Measurements from ENCODE around the gene CFAP410. TPM values are rescaled to one million over a fixed set of nuclear protein-coding genes. Genes with fewer than 3 reads are reported as not detected.

The CFAP410 gene
- total and polyA plus RNA-seq, 2 of the 13 experiments (the other 11 are each of a cell fraction or from before 2014, with no cell fraction given): 8.0 to 20.1 TPM

GRCh38 chr21:44338971-44339910 lies at the start of gene CFAP410 (continued):
- TF ChIP-seq BCLAF1 (IDR thresholded peaks at IDR 0.05) (no peak), ZNF768 (CRISPR knock-in tag; IDR thresholded peaks at IDR 0.05) (no peak; the same call in 1 of the 2 replicates), SP140L (CRISPR knock-in tag; IDR thresholded peaks at IDR 0.05; ENCODE audit: borderline replicate concordance) (0 out of 2 replicates have a peak, but pooled peaks have one; percentile 34), ZNF569 (CRISPR knock-in tag; IDR thresholded peaks at IDR 0.05; ENCODE audit: borderline replicate concordance) (no peak), ZNF33A (CRISPR knock-in tag; IDR thresholded peaks at IDR 0.05; ENCODE audit: borderline replicate concordance) (no peak), LCORL (IDR thresholded peaks at IDR 0.05) (no peak), LCORL (CRISPR knock-in tag; IDR thresholded peaks at IDR 0.05) (peak; percentile 60; the same call in 1 of the 2 replicates), SP1 (IDR thresholded peaks at IDR 0.05) (0 out of 2 replicates have a peak, but pooled peaks have one; percentile 33), SP1 (CRISPR knock-in tag; IDR thresholded peaks at IDR 0.05) (no peak; the same call in 1 of the 2 replicates), ARNTL (CRISPR knock-in tag; IDR thresholded peaks at IDR 0.05) (peak; percentile 83), PAXIP1 (CRISPR knock-in tag; conservative IDR thresholded peaks at IDR 0.05) (peak; percentile 59), RAD21 (CRISPR knock-in tag; IDR thresholded peaks at IDR 0.05) (peak; percentile 46; the same call in 1 of the 2 replicates), ZNF710 (CRISPR knock-in tag; IDR thresholded peaks at IDR 0.05; ENCODE audit: borderline replicate concordance) (peak; percentile 42; the same call in 1 of the 2 replicates), NFAT5 (CRISPR knock-in tag; IDR thresholded peaks at IDR 0.05) (peak; percentile 82; the same call in 1 of the 2 replicates)
